HG02981 (cell line): ENCODE results near the gene METTL16.
"Not testable (repeated sequence)": the region's sequence is repeated elsewhere in the genome, so short reads cannot be mapped to it uniquely, and the experiment has no call there.

Source experiments
- ATAC-seq: cut with Tn5 transposase; IDR thresholded peaks from one replicate; pipeline ENCODE4 v1.9.1; 2021; ENCODE audit warnings: mild to moderate bottlenecking, moderate library complexity; ENCODE audit not compliant: unreplicated experiment

Gene METTL16

GRCh38 chr17:2507015-2507414, 4.7 kb downstream of the METTL16 start:
- ATAC-seq: not testable (repeated sequence)

DNA sequence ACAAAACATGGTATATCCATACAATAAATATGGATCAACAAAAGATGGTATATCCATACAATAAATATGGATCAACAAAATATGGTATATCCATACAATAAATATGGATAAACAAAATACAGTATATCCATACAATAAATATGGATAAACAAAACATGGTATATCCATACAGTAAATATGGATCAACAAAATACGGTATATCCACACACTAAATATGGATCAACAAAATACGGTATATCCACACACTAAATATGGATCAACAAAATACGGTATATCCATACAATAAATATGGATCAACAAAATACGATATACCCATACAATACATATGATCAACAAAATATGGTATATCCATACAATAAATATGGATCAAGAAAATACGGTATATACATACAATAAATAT, 8.1 kb downstream of the METTL16 start:
- ATAC-seq: no peak

- no peak for ATAC-seq
Observed at GRCh38 chr17:2502871-2503580, 8.7 kb downstream of the METTL16 start.

- no peak for ATAC-seq
Observed at GRCh38 chr17:2500446-2500845, 11.2 kb downstream of the METTL16 start.

- ATAC-seq: not testable (repeated sequence)
Observed at GRCh38 chr17:2489286-2489685, 22.4 kb downstream of the METTL16 start.

DNA sequence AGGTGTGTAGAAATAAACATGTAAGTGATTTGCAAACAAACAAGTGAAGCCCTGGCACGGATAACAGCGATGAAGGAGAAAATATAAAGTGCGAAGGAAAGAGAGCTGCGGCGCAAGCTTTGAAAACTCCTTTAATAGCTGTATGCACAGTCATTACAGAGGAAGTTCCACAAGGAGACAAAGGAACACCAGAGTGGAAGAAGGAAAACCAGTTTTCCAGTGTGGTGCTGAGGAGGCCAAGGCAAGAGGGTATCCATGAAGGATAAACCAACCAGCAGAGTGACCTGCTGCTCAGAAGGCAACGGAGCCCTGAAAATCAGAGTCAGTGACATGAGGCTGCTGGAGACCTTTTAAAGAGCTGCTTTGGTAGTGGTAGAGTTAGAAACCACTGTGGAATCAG, 24.4 kb downstream of the METTL16 start:
- ATAC-seq: no peak

- ATAC-seq: not testable (repeated sequence)
Observed at GRCh38 chr17:2486709-2487108, 25.0 kb downstream of the METTL16 start.

DNA sequence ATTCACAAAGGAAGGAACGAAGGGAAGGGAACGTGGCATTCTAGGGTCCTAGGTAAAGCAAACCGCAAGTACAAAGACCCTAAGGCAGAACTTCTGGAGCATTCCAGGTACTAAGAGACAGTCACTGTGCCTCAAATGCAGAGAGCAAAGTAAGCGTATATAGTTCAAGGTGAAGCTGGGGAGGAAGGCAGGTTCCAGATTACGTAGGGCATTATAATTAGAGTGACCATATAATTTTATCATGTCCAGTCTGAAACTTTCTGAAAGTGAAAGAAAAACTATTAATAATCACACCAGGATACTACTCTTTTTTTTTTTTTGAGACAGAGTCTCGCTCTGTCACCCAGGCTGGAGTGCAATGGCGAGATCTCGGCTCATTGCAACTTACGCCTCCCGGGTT, 25.7 kb downstream of the METTL16 start:
- no peak for ATAC-seq

DNA sequence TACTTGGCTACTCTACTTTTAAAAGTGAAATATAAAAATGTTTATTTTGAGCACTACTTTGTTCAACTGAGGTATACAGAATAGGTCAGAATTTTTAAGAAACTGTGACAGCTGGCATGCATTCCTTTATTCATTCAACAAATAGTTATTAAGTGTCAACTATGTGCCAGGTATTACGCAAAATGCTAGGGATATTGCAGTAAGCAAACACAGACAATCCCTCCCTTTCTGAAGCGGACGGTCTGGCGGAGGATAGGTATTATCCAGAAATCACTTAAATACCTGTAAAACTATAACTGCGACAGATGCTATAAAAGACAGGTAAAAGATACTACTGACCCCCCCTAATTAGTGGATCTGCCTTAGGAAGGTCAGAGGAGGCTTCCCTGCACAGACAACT, 26.1 kb downstream of the METTL16 start:
- ATAC-seq: no peak

GRCh38 chr17:2484876-2485275, 26.8 kb downstream of the METTL16 start:
- ATAC-seq: no peak

- no peak for ATAC-seq
Observed at GRCh38 chr17:2483084-2483483, 28.6 kb downstream of the METTL16 start.

GRCh38 chr17:2482218-2482617, 29.5 kb downstream of the METTL16 start:
- ATAC-seq: no peak

GRCh38 chr17:2481760-2482159, 29.9 kb downstream of the METTL16 start:
- ATAC-seq: no peak

- no peak for ATAC-seq
Observed at GRCh38 chr17:2478458-2478857, 33.2 kb downstream of the METTL16 start.

- ATAC-seq: no peak
Observed at GRCh38 chr17:2475056-2475455, 36.6 kb downstream of the METTL16 start.

- no peak for ATAC-seq
Observed at GRCh38 chr17:2474371-2474770, 37.3 kb downstream of the METTL16 start.

DNA sequence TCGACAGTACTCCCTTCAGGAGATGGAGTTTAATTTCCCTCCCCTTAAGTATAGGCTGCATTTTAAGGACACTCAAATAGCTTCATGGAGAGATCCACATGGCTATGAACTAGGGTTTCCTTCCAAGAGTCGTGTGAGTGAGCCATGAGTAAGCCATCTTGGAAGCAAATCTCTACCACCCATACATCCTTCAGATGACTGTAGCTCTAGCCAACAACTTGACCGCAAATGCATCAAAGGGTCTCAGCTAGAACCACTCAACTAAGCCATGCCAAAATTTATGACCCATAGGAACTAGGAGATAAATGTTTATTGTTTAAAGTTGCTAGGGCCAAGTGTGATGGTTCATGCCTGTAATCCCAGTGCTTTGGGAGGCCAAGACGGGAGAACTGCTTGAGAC, 43.4 kb downstream of the METTL16 start:
- ATAC-seq: no peak

GRCh38 chr17:2466931-2467330, 44.8 kb downstream of the METTL16 start:
- no peak for ATAC-seq

DNA sequence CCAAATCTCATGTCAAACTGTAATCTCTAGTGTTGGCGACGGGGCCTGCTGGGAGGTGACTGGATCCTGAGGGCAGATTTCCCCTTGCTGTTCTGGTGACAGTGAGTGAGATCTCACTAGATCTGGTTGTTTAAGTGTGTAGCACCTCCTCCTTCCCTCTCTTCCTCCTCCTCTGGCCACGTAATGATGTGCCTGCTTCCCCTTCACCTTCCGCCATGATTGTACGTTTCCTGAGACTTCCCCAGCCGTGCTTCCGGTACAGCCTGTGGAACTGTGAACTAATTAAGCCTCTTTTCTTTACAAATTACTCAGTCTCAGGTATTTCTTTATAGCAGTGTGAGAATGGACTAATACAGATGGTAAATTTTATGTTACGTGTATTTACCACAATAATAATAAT, 49.2 kb downstream of the METTL16 start:
- ATAC-seq: no peak

GRCh38 chr17:2459917-2460271, 51.8 kb downstream of the METTL16 start:
- ATAC-seq: no peak

DNA sequence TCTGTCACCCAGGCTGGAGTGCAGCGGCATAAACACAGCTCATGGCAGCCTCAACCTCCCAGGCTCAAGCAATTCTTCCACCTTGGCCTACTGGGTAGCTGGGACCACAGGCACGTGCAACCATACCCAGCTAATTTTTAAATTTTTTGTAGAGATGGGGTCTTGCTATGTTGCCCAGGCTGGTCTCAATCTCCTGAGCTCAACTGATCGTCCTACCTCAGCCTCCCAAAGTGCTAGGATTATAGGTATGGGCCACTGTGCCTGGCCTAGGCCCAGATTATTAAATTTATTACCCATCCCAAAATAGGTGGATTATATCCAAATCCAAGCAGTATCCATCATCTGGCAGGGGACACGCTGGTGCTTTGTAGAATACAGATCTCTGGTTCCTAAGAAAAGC, 53.8 kb downstream of the METTL16 start:
- no peak for ATAC-seq

DNA sequence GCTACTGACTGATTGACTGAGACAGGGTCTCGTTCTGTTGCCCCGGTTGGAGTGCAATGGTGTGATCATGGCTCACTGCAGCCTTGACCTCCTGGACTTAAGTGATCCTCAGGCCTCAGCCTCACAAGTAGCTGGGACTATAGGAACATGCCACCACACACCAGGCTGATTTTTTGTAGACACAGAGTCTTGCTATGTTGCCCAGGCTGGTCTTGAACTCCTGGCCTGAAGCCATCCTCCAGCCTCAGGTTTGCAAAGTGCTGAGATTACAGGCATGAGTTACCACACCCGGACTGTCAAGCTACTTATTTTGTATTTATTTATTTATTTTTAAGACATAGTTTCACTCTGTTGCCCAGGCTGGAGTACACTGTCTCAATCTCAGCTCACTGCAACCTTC, 55.2 kb downstream of the METTL16 start:
- ATAC-seq: no peak

DNA sequence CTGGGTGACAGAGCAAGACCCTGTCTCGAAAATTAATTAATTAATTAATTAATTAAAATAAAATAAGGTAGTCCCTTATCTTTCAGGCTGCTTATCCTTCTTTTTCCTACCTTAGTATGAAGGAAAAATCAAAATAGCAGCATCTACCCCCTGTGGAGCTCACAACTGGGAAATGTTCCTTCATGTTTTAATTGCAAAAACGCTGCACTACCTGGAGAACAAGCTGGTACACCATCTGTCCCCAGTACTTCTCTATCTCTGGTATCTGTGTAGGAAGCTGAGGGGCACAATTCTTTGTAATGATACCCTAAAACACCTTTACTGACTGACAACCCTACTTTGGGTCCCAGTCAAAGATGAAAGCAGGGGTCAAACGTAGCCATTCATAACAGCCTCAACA, 55.7 kb downstream of the METTL16 start:
- no peak for ATAC-seq
